OCI-LY3 (cell line): ENCODE results near the gene SLC12A7.

Experiments
- H2AFZ ChIP-seq: fragments of 200-600, 300-600 bp; shearing (Covaris generic); 2 replicates; pipeline ENCODE4 v1.6.0; 2014; ENCODE audit warnings: antibody characterized with exemption, low read depth, low read length
- H3K27ac ChIP-seq: fragments of 200-600, 300-600 bp; sonication (generic); 2 replicates; pipeline ENCODE4 v1.5.1; 2014; ENCODE audit warnings: mild to moderate bottlenecking, low read length, moderate library complexity, mixed read lengths
- H3K27me3 ChIP-seq: fragments of 200-600, 300-600 bp; sonication (generic); 2 replicates; pipeline ENCODE4 v1.6.1; 2014; ENCODE audit warnings: low read depth, low read length, mixed read lengths
- H3K36me3 ChIP-seq: fragments of 200-600, 300-600 bp; sonication (generic); replicated peaks from 2 replicates; pipeline ENCODE3; 2014; ENCODE audit warnings: low read depth, low read length, mixed read lengths
- H3K4me1 ChIP-seq: fragments of 300-600, 200-600 bp; sonication (generic); 2 replicates; pipeline ENCODE4 v1.6.1; 2014; ENCODE audit warnings: low read length, mixed read lengths
- H3K4me2 ChIP-seq: fragments of 200-600, 300-600 bp; sonication (generic); 2 replicates; pipeline ENCODE4 v1.6.1; 2014; ENCODE audit warnings: low read length, mixed read lengths
- H3K4me3 ChIP-seq: fragments of 300-600, 200-600 bp; sonication (generic); 2 replicates; pipeline ENCODE4 v1.5.1; 2014; ENCODE audit warnings: antibody characterized with exemption, mild to moderate bottlenecking, low read length, moderate library complexity
- H3K79me2 ChIP-seq: fragments of 300-600, 200-600 bp; shearing (Covaris generic); 2 replicates; pipeline ENCODE4 v1.6.1; 2014; ENCODE audit warnings: mild to moderate bottlenecking, low read length, mixed read lengths
- H3K9ac ChIP-seq: fragments of 300-600, 200-600 bp; shearing (Covaris generic); 2 replicates; pipeline ENCODE4 v1.6.0; 2014; ENCODE audit warnings: mild to moderate bottlenecking, low read length, moderate library complexity
- H3K9me3 ChIP-seq: fragments of 200-600, 300-600 bp; shearing (Covaris generic); 2 replicates; pipeline ENCODE4 v1.6.1; 2014; ENCODE audit warnings: low read length, mixed read lengths; ENCODE audit not compliant: insufficient read depth
- H4K20me1 ChIP-seq: fragments of 200-600, 300-600 bp; sonication (generic); 2 replicates; pipeline ENCODE4 v1.6.1; 2016; ENCODE audit warnings: low read length, mixed read lengths; ENCODE audit not compliant: insufficient read depth
- EZH2phosphoT487 ChIP-seq: fragments of 200-600 bp; shearing (Covaris generic); IDR thresholded peaks from 2 replicates; pipeline ENCODE4 v1.6.1; 2018; ENCODE audit warnings: antibody characterized with exemption, mixed run types, low read depth
- TF ChIP-seq, protein P1 (sequence below): fragments of 200-600, 300-600 bp; sonication (generic); IDR thresholded peaks from 2 replicates; pipeline ENCODE4 v1.5.1; 2014; ENCODE audit warnings: antibody characterized with exemption, low read length, low read depth

The SLC12A7 gene

DNA sequence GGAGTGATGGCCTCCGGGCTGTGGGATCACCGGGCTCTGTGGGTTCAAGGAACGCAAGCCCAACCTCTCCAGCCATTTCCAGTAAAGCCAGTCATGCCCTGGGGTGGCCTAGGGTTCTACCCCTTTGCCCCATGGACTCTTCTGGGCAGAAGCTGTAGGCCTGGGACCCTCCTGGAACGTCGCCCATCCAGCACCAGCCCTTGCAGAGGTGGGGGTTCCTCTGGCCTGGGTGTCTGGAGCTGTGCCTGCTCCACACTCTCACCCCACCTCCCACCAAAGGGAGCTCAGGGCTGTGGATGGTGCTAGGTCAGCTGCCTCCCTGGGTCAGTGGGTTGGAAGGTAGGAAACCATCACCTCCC lies 1.4 kb upstream of the SLC12A7 start:
- H3K9ac ChIP-seq: no peak overlapping the region
- peaks cover 33% of the 10 kb centered on the region for H3K79me2 ChIP-seq
- TF ChIP-seq, protein P1, sequence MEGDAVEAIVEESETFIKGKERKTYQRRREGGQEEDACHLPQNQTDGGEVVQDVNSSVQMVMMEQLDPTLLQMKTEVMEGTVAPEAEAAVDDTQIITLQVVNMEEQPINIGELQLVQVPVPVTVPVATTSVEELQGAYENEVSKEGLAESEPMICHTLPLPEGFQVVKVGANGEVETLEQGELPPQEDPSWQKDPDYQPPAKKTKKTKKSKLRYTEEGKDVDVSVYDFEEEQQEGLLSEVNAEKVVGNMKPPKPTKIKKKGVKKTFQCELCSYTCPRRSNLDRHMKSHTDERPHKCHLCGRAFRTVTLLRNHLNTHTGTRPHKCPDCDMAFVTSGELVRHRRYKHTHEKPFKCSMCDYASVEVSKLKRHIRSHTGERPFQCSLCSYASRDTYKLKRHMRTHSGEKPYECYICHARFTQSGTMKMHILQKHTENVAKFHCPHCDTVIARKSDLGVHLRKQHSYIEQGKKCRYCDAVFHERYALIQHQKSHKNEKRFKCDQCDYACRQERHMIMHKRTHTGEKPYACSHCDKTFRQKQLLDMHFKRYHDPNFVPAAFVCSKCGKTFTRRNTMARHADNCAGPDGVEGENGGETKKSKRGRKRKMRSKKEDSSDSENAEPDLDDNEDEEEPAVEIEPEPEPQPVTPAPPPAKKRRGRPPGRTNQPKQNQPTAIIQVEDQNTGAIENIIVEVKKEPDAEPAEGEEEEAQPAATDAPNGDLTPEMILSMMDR: no peak
- TF ChIP-seq EZH2phosphoT487: no peak
- H3K4me2 ChIP-seq: no peak overlapping the region
- 0 out of 2 replicates have a peak, but pooled peaks cover 3% of the 10 kb centered on the region for H3K27me3 ChIP-seq
- H3K9me3 ChIP-seq: no peaks in the 10 kb centered on the region
- no peak overlapping the region for H3K4me3 ChIP-seq
- H3K36me3 ChIP-seq: no peaks in the 10 kb centered on the region
- peaks cover 17% of the 10 kb centered on the region for H3K4me1 ChIP-seq
- no peak overlapping the region for H3K27ac ChIP-seq
- H4K20me1 ChIP-seq: peaks cover 11% of the 10 kb centered on the region
- H2AFZ ChIP-seq: no peak overlapping the region

DNA sequence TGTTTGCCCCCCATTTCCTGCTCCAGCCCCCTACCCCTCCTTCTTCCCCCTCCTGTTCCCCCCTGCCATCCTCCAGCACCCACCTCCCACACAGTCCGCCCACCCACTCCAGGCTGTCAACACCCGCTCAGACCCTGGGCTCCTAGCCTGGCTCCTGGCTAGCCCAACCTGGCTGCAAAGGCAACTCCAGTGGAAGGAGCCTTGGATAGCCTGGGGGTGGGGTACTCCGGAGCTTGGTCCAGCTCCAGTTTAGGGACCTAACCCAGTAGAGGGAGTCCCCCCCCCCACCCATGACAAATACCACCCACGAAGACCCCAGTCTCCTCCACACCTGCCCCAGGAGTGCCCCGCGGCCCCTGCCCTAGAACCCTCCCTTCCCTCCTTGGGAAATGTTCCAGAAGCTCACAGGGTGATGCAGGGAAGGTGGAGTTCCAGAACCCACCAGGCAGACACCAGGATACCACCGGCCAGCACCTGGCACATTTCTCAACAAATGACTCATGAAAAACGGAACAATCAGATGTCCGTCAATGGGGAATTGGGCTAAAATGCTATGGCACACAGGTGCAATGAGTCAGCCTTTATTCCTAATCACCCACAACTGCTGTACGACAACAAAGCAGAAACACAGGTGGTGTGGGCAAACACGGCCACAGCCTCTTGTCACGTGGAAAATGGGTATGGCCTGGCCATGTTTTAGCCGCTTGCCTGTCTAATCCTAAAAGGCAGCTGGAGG lies 901 bp upstream of the SLC12A7 start:
- no peak overlapping the region for H3K4me3 ChIP-seq
- no peaks in the 10 kb centered on the region for H3K36me3 ChIP-seq
- H2AFZ ChIP-seq: no peak overlapping the region
- peak overlapping the region; percentile 30 for H3K4me2 ChIP-seq
- peaks cover 38% of the 10 kb centered on the region for H3K79me2 ChIP-seq
- H3K9me3 ChIP-seq: no peaks in the 10 kb centered on the region
- no peak for TF ChIP-seq EZH2phosphoT487
- TF ChIP-seq, protein P1: no peak
- no peak overlapping the region for H3K27ac ChIP-seq
- H3K9ac ChIP-seq: no peak overlapping the region
- 0 out of 2 replicates have a peak, but pooled peaks cover 3% of the 10 kb centered on the region for H3K27me3 ChIP-seq
- H3K4me1 ChIP-seq: peaks cover 17% of the 10 kb centered on the region
- peaks cover 15% of the 10 kb centered on the region for H4K20me1 ChIP-seq

DNA sequence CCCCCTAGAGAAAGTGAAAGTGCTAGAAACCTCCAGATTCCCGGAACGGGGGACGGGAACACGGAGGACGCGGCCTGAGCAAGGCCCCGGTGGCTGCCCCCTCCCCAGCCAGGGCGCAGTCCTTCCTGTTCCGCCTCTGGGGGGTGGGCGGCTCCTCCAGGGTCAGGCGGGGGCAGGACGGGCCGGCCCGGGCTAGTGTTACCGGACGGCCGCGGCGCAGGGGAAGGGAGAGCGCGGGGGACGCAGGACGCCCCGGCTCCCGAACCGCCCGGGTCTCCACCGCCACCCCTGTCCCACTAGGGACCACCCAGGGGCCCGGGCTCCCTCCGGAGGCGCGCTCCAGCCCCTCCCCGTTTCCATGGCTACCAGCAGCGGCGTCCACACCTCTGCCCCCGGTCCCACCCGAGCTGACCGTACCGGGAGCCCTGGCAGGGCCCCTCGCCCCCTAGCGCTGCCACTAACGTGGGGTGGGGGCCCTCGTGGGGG lies 579 bp downstream of the SLC12A7 start:
- Histone ChIP-seq H4K20me1 (peaks cover 25% of the 10 kb centered on the region), H3K27ac (no peak overlapping the region), H3K9me3 (no peaks in the 10 kb centered on the region), H3K79me2 (peaks cover 45% of the 10 kb centered on the region), H3K4me2 (peak overlapping the region; percentile 91), H3K9ac (peak overlapping the region; percentile 82), H3K36me3 (no peaks in the 10 kb centered on the region), H3K4me1 (peaks cover 22% of the 10 kb centered on the region), H3K4me3 (peak overlapping the region; percentile 98), H2AFZ (no peak overlapping the region), H3K27me3 (0 out of 2 replicates have a peak, but pooled peaks cover 3% of the 10 kb centered on the region)
- TF ChIP-seq, protein P1: no peak
- TF ChIP-seq EZH2phosphoT487: no peak

DNA sequence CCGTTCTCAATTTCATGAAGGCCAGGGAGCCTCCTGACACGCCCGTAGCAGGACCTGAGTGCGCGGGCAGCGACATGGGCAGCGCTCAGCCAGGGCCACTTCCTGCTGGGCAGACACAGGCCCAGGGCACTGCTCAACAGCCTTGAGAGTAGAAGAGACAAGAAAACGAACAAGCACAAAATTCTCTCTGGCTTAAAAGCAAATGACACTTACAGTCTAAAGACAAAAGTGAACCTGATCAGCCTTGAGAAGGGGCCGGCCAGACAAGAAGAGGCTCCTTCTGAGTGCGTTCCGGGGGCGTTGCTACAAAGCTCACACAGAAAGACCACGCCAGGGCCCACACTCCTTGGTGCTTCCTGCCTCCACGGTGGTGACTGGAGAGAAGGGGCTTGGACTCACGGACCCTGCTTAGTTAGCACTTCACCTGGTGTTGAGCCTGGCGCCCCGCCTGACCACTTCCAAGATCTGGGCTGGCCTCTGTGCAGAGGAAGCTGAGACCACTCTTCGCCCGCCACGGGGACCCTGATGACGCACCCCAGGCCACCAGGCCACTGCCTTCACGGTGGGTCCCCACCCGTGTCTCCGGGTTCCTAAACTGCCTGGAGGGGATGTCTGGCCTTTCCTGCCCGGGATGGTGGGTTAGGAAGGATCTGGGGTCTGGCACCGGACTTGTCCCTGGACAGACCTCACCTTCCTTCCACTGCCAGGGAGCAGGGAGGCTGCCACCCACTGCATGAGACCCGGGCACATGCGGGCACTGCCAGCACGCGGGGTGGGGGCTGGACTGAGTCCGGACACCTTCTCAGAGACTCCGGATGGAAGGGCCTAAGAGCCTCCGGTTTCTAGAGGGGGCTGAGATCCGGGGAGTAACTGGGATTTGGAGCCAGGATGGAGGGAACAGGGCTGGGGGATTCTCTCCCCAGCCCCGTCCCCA lies 1.3 kb downstream of the SLC12A7 start:
- Histone ChIP-seq H3K4me3 (peak overlapping the region; percentile 98), H3K79me2 (peaks cover 51% of the 10 kb centered on the region), H3K9me3 (no peaks in the 10 kb centered on the region), H3K9ac (peak overlapping the region; percentile 82), H3K36me3 (no peaks in the 10 kb centered on the region), H4K20me1 (peaks cover 30% of the 10 kb centered on the region), H2AFZ (no peak overlapping the region), H3K4me1 (peaks cover 29% of the 10 kb centered on the region), H3K27ac (no peak overlapping the region), H3K27me3 (0 out of 2 replicates have a peak, but pooled peaks cover 3% of the 10 kb centered on the region), H3K4me2 (peak overlapping the region; percentile 91)
- TF ChIP-seq EZH2phosphoT487: no peak
- TF ChIP-seq, protein P1: no peak
